Spleen (tissue), 11 donors: ENCODE results near the gene TYK2. TPM values are rescaled to one million over a fixed set of nuclear protein-coding genes. Genes with fewer than 3 reads are reported as not detected.

Source experiments
- DNase-seq: peaks from one replicate; pipeline ENCODE4 v3.0.0-alpha.2; 2020
- H3K27ac ChIP-seq, 8 donors: fragments of 200-600 bp; sonication (generic) in 7 of 8; 1 replicate in 4 of 8; 2 replicates in 4 of 8; pipeline versions ENCODE4 v1.5.0 to v1.8.0; 2016 to 2021; ENCODE audit warnings: inconsistent platforms in 4 of 8, mild to moderate bottlenecking in 4 of 8, moderate library complexity in 1 of 8
- H3K27me3 ChIP-seq, 7 donors: fragments of 200-600 bp; sonication (generic) in 6 of 7; replicated peaks in 1 of 7; 1 replicate in 4 of 7; 2 replicates in 3 of 7; pipeline versions ENCODE4 v1.5.0 to v1.8.0; 2016 to 2021; ENCODE audit warnings: inconsistent platforms in 3 of 7, mild to moderate bottlenecking in 1 of 7
- H3K36me3 ChIP-seq, 6 donors: fragments of 200-600 bp; sonication (generic) in 5 of 6; 1 replicate in 4 of 6; 2 replicates in 2 of 6; pipeline versions ENCODE4 v1.5.0 to v1.8.0; 2016 to 2021; ENCODE audit warnings: inconsistent platforms in 2 of 6
- H3K4me1 ChIP-seq, 6 donors: fragments of 200-600 bp; sonication (generic) in 5 of 6; 1 replicate in 3 of 6; 2 replicates in 3 of 6; pipeline versions ENCODE4 v1.5.0 to v1.8.0; 2016 to 2021; ENCODE audit warnings: inconsistent platforms in 3 of 6
- H3K4me3 ChIP-seq, 8 donors: fragments of 200-600 bp; sonication (generic) in 7 of 8; 1 replicate in 4 of 8; 2 replicates in 4 of 8; pipeline versions ENCODE4 v1.5.0 to v1.8.0; 2016 to 2021; ENCODE audit warnings: inconsistent platforms in 4 of 8, mild to moderate bottlenecking in 4 of 8, moderate library complexity in 2 of 8
- H3K9me3 ChIP-seq, 8 donors: fragments of 200-600 bp; sonication (generic) in 7 of 8; 1 replicate in 4 of 8; 2 replicates in 4 of 8; pipeline versions ENCODE4 v1.5.0 to v1.8.0; 2016 to 2021; ENCODE audit warnings: inconsistent platforms in 4 of 8
- POLR2A ChIP-seq, 3 donors: fragments of 450-650 bp; IDR thresholded peaks; one replicate each; pipeline ENCODE4 v1.5.1; 2017; ENCODE audit warnings: antibody characterized with exemption in 3 of 3, mild to moderate bottlenecking in 1 of 3
- POLR2AphosphoS5 ChIP-seq, 3 donors: sonication (generic); formaldehyde crosslinking; IDR thresholded peaks; one replicate each; pipeline ENCODE4 v1.5.1; 2017; ENCODE audit warnings: antibody characterized with exemption in 3 of 3
- WGBS, 5 donors: extraction: QIAGEN DNeasy Blood & Tissue Kit in 3 of 5; methylation state at CpG; one replicate each; pipeline versions ENCODE4 v1.1.5 to v1.1.7; 2013 to 2018; 5-methylcytosine and 5-hydroxymethylcytosine counted together
- intact Hi-C: fragments of 100-400 bp; cut with DNase I; formaldehyde crosslinking; loops from one replicate; pipeline ENCODE4 v1.15.0; 2023; ENCODE audit warnings: low total_unique reads
- microRNA-seq, 3 donors: library from miRNA; unstranded; fragments of <30 nt; microRNA quantifications; one replicate each; pipeline versions ENCODE4 to v1.1.0, GENCODE V29; 2019 to 2020
- polyA plus RNA-seq, 3 donors: library from polyadenylated mRNA; stranded (reverse); fragments of 200-250 nt; gene quantifications; one replicate each; pipeline ENCODE4 v1.2.1, GENCODE V29; 2013
- small RNA-seq, 4 donors: library from RNA; depleted of rRNA; stranded (forward); fragments of <200 nt; gene quantifications; one replicate each; pipeline ENCODE3, GENCODE V24; 2016
- total RNA-seq, 7 donors: library from RNA; depleted of rRNA in 3 of 7; stranded (reverse); fragments of >200 nt in 3 of 7; fragmentation: NEBNext Ultra II Directional in 4 of 7; extraction: Animal tissue kit (Norgen Biotek cat#: 25700) in 4 of 7; gene quantifications; one replicate each; pipeline versions ENCODE4 v1.1.0 to v1.2.1, GENCODE V29; 2016 to 2021
- TF ChIP-seq, protein P1 (sequence below), 11 experiments: fragments of 200-600 bp in 7 of 11; fragments of 450-650 bp in 4 of 11; sonication (generic) in 4 of 11; IDR thresholded peaks in 8 of 11; conservative IDR thresholded peaks in 3 of 11; 1 replicate in 7 of 11; 2 replicates in 4 of 11; pipeline versions ENCODE4 v1.4.0 to v1.8.0; 2016 to 2021; ENCODE audit warnings: antibody characterized with exemption in 11 of 11, inconsistent platforms in 4 of 11, mild to moderate bottlenecking in 1 of 11
- donor health status: healthy with polysubstance abuse.
- donor health status: DM: no; HTN: no; CAD: no; lungs with moderate emphysema.
- donor health status: DM: no; HTN: no; CAD: no.
- donor health status: Bipolar disorder and iron deficiency.
- donor health status: healthy.
- donor health status: DM: no; HTN: no; CAD: no.
- donor health status: DM: yes; HTN: yes; CAD: no.

TYK2 gene
- total and polyA plus RNA-seq, 10 donors: 159 to 422 (median 251) TPM

DNA sequence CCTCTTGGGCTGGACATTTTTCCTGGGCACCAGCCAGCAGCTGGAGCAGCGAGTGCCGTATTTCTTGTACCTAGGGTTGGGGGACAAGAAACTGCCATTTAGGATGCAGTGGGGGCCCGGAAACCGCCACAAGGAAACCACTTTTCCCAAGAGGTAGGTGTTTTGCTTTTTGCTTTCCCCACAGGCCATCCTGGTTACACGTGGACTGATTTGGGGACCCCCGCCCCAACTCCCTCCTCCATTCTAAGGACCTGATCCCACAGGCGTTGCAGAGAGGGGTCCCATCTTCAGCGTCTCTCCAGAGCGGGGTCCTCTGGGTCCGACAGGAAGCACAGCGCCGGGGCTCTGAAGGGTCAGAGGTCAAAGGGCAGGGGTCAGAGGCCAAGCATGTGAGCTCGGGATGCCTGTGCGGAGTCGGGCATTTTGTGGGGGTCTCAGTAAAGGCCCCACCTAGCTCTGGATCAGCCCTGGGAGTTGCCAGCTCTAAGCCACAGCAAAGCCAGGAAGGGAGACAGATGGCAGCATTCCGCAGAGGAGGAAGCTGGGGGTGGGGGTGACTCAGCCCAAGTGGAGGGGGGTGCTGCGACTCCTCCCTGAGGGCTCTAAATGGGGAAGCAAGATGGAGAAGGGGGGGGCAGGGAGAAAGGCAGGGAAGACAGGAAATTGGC, 75.1 kb downstream of the TYK2 start:
- peaks cover 0 to 20% (median 5%) of the 10 kb centered on the region in 6 donors for H3K4me1 ChIP-seq
- H3K36me3 ChIP-seq: peaks cover 0 to 29% (median 3%) of the 10 kb centered on the region in 6 donors
- TF ChIP-seq, protein P1, sequence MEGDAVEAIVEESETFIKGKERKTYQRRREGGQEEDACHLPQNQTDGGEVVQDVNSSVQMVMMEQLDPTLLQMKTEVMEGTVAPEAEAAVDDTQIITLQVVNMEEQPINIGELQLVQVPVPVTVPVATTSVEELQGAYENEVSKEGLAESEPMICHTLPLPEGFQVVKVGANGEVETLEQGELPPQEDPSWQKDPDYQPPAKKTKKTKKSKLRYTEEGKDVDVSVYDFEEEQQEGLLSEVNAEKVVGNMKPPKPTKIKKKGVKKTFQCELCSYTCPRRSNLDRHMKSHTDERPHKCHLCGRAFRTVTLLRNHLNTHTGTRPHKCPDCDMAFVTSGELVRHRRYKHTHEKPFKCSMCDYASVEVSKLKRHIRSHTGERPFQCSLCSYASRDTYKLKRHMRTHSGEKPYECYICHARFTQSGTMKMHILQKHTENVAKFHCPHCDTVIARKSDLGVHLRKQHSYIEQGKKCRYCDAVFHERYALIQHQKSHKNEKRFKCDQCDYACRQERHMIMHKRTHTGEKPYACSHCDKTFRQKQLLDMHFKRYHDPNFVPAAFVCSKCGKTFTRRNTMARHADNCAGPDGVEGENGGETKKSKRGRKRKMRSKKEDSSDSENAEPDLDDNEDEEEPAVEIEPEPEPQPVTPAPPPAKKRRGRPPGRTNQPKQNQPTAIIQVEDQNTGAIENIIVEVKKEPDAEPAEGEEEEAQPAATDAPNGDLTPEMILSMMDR (IDR thresholded peaks at IDR 0.05 in 8 of 11, conservative IDR thresholded peaks at IDR 0.05 in 3 of 11): no peak
- TF ChIP-seq POLR2A (IDR thresholded peaks at IDR 0.05): no peak
- no peak for TF ChIP-seq POLR2AphosphoS5 (IDR thresholded peaks at IDR 0.05)
- 45 to 55% (median 52%) methylated on average over 14 to 17 of the region's 17 CpGs for WGBS, 5 donors
- no peak for DNase-seq
- H3K4me3 ChIP-seq: no peak overlapping the region
- intact Hi-C loops: no loop called here
- H3K27me3 ChIP-seq: peaks cover 0 to 7% (median 0%) of the 10 kb centered on the region in 7 donors
- H3K27ac ChIP-seq: peak overlapping the region in 2 of 8 donors; percentile 34 to 64
- H3K9me3 ChIP-seq: no peaks in the 10 kb centered on the region

Small RNAs within 50 kb of the gene (microRNA-seq; reads per million reads assigned to microRNA genes)
- gene MIR1181: 0.28 to 1.4 (median 1.1) reads per million in 3 donors

Small RNAs within 50 kb of the gene (small RNA-seq; reads per million reads assigned to genes)
- gene AC011511.1 (0 reads per million in 4 donors), gene AC011511.4 (0 reads per million in 4 donors)

Other genes with a start within 250 kb of the TYK2 start
- 100 to 1,000 TPM in 2 of 7 donors, 10 to 100 TPM in 5; 66.9 to 131 (median 77.2) TPM for gene DNMT1, start 185.6 kb downstream of the TYK2 start, total RNA-seq
- gene DNMT1, start 185.6 kb downstream of the TYK2 start, polyA plus RNA-seq: 10 to 100 TPM; 40.6 to 43.3 (median 41.1) TPM
- 1 to 10 TPM; 1.6 to 6.1 (median 3.6) TPM for gene S1PR2, start 149.2 kb downstream of the TYK2 start, total RNA-seq
- gene S1PR2, start 149.2 kb downstream of the TYK2 start, polyA plus RNA-seq: 1 to 10 TPM; 1.4 to 3.0 (median 1.8) TPM
- gene MRPL4, start 128.4 kb downstream of the TYK2 start, total RNA-seq: 10 to 100 TPM; 32.7 to 52.3 (median 37.2) TPM
- 10 to 100 TPM; 31.5 to 60.5 (median 46.0) TPM for gene MRPL4, start 128.4 kb downstream of the TYK2 start, polyA plus RNA-seq
- gene ICAM1, start 109.5 kb downstream of the TYK2 start, total RNA-seq: 100 to 1,000 TPM in 5 of 7 donors, 10 to 100 TPM in 2; 84.4 to 163 (median 116) TPM
- 10 to 100 TPM; 12.8 to 22.2 (median 15.1) TPM for gene ICAM1, start 109.5 kb downstream of the TYK2 start, polyA plus RNA-seq
- 1 to 10 TPM; 1.2 to 3.7 (median 1.6) TPM for gene ICAM4, start 93.6 kb downstream of the TYK2 start, total RNA-seq
- gene ICAM4, start 93.6 kb downstream of the TYK2 start, polyA plus RNA-seq: under 1 TPM; 0.48 to 0.57 (median 0.49) TPM
- gene ICAM5, start 90.6 kb downstream of the TYK2 start, total RNA-seq: 1 to 10 TPM in 4 of 7 donors, under 1 TPM in 3; 0.33 to 1.4 (median 1.0) TPM
- under 1 TPM; 0.07 to 0.29 (median 0.21) TPM for gene ICAM5, start 90.6 kb downstream of the TYK2 start, polyA plus RNA-seq
- 1 to 10 TPM; 2.7 to 7.0 (median 3.2) TPM for gene ZGLP1, start 70.8 kb downstream of the TYK2 start, total RNA-seq
- 10 to 100 TPM; 11.6 to 24.1 (median 19.7) TPM for gene ZGLP1, start 70.8 kb downstream of the TYK2 start, polyA plus RNA-seq
- gene FDX2, start 64.6 kb downstream of the TYK2 start, total RNA-seq: 10 to 100 TPM in 6 of 7 donors, 1 to 10 TPM in 1; 9.1 to 28.1 (median 11.2) TPM
- 10 to 100 TPM; 16.1 to 27.9 (median 19.8) TPM for gene FDX2, start 64.6 kb downstream of the TYK2 start, polyA plus RNA-seq
- 10 to 100 TPM; 33.1 to 45.1 (median 40.3) TPM for gene RAVER1, start 47.0 kb downstream of the TYK2 start, total RNA-seq
- gene RAVER1, start 47.0 kb downstream of the TYK2 start, polyA plus RNA-seq: 10 to 100 TPM in 1 of 3 donors, 1 to 10 TPM in 2; 4.8 to 18.8 (median 5.8) TPM
- gene ICAM3, start 40.9 kb downstream of the TYK2 start, total RNA-seq: 100 to 1,000 TPM in 5 of 7 donors, 10 to 100 TPM in 2; 69.3 to 180 (median 107) TPM
- gene ICAM3, start 40.9 kb downstream of the TYK2 start, polyA plus RNA-seq: 100 to 1,000 TPM; 111 to 119 (median 112) TPM
- 100 to 1,000 TPM; 131 to 186 (median 150) TPM for gene CDC37, start 23.0 kb upstream of the TYK2 start, total RNA-seq
- 100 to 1,000 TPM; 142 to 387 (median 251) TPM for gene CDC37, start 23.0 kb upstream of the TYK2 start, polyA plus RNA-seq
- gene PDE4A, start 40.0 kb upstream of the TYK2 start, total RNA-seq: 10 to 100 TPM; 12.0 to 17.3 (median 13.3) TPM
- gene PDE4A, start 40.0 kb upstream of the TYK2 start, polyA plus RNA-seq: 1 to 10 TPM; 2.1 to 4.4 (median 3.2) TPM
- 10 to 100 TPM; 41.2 to 59.5 (median 46.3) TPM for gene KEAP1, start 122.8 kb upstream of the TYK2 start, total RNA-seq
- 10 to 100 TPM; 33.3 to 46.9 (median 34.2) TPM for gene KEAP1, start 122.8 kb upstream of the TYK2 start, polyA plus RNA-seq
- 10 to 100 TPM in 3 of 7 donors, 1 to 10 TPM in 4; 4.0 to 21.2 (median 9.2) TPM for gene S1PR5, start 136.9 kb upstream of the TYK2 start, total RNA-seq
- 1 to 10 TPM in 2 of 3 donors, under 1 TPM in 1; 0.52 to 2.1 (median 1.2) TPM for gene S1PR5, start 136.9 kb upstream of the TYK2 start, polyA plus RNA-seq
- 10 to 100 TPM; 18.2 to 40.5 (median 31.5) TPM for gene ATG4D, start 163.3 kb upstream of the TYK2 start, total RNA-seq
- 10 to 100 TPM; 18.7 to 36.0 (median 33.8) TPM for gene ATG4D, start 163.3 kb upstream of the TYK2 start, polyA plus RNA-seq
- gene KRI1, start 185.4 kb upstream of the TYK2 start, total RNA-seq: 10 to 100 TPM; 24.9 to 39.6 (median 31.4) TPM
- gene KRI1, start 185.4 kb upstream of the TYK2 start, polyA plus RNA-seq: 10 to 100 TPM; 31.5 to 43.3 (median 39.1) TPM
- 10 to 100 TPM; 24.7 to 69.6 (median 44.5) TPM for gene CDKN2D, start 188.4 kb upstream of the TYK2 start, total RNA-seq
- gene CDKN2D, start 188.4 kb upstream of the TYK2 start, polyA plus RNA-seq: 10 to 100 TPM; 30.0 to 35.4 (median 33.5) TPM
- gene AP1M2, start 206.7 kb upstream of the TYK2 start, total RNA-seq: 1 to 10 TPM in 3 of 7 donors, under 1 TPM in 3, not detected in 1; 0.65 to 2.1 (median 0.93) TPM
- under 1 TPM; 0.09 to 0.83 (median 0.74) TPM for gene AP1M2, start 206.7 kb upstream of the TYK2 start, polyA plus RNA-seq
- 100 to 1,000 TPM; 199 to 358 (median 274) TPM for gene SLC44A2, start 245.0 kb upstream of the TYK2 start, total RNA-seq
- gene SLC44A2, start 245.0 kb upstream of the TYK2 start, polyA plus RNA-seq: 100 to 1,000 TPM; 108 to 128 (median 125) TPM